ENCODE data around the gene P2RY14.
A peak's percentile ranks its signal among the peaks of the same experiment; 100 is the strongest.
"Not testable (repeated sequence)": the region's sequence is repeated elsewhere in the genome, so short reads cannot be mapped to it uniquely, and the experiment has no call there.

P2RY14 gene

DNA sequence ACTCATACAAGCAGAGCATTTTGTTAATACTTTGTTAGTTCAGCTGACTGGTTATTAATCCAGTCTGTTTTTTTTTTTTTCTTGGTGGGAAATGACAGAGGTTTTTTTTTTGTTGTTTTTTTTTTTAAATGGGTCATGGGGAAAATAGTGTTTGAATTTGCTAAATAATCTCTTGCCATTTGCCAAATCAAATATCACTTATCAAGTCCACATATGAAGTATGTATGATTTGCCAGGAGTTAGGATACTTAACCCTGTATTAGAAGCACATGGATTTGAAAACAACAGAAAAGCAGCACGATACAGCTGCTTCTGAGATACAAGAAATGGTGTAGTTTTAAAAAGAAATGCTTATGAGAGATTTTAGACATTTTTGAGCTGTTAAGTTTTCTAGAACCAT, 21.6 kb downstream of the P2RY14 start:
- DNase-seq: no peak

DNA sequence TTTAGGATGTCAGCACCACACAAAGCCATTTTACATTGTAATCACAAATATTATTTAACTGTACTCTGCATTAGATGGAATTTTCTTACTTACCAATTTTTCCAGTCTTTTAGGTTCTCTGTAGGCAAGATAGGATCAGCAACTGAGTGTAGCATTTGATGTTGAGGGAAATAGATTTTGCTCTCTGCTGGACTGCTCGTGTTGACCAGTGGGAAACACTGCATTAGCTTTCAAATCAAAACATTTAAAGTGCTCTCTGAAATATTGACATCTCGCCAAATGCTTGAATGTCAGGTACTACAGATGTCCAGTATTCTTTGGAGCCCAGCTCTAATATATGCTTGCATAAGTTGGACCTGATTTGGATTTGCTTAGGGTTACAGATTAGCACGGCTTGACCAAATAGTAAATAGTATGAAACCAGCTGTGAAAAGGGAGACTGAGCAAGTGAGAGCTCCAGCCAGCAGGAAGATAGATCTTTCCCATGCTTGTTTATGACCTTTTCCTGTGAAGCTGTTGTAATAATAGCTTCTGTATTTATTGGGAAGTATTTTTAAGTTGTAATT, 29.5 kb downstream of the P2RY14 start:
- DNase-seq: no peak

DNA sequence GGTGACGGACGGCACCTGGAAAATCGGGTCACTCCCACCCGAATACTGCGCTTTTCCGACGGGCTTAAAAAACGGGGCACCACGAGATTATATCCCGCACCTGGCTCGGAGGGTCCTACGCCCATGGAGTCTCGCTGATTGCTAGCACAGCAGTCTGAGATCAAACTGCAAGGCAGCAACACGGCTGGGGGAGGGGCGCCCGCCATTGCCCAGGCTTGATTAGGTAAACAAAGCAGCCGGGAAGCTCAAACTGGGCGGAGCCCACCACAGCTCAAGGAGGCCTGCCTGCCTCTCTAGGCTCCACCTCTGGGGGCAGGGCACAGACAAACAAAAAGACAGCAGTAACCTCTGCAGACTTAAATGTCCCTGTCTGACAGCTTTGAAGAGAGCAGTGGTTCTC, 36.3 kb downstream of the P2RY14 start:
- DNase-seq: not testable (repeated sequence)

DNA sequence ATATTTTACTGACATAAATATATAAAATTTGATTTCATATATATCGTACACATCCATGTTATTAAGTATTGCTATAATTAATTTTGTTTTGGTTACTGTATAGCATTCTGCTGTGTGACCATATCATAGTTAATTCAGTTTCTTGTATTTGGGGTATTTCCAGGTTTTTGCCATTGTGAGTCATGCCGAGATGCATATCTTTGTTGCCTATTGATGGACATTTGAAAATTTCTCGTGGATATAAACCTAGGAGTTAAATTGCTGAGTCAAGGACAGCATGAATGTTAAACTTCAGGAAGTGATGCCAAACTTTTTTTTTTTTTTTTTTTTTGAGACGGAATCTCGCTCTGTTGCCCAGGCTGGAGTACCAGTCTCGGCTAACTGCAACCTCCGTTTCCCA, 41.6 kb downstream of the P2RY14 start:
- DNase-seq: no peak

DNA sequence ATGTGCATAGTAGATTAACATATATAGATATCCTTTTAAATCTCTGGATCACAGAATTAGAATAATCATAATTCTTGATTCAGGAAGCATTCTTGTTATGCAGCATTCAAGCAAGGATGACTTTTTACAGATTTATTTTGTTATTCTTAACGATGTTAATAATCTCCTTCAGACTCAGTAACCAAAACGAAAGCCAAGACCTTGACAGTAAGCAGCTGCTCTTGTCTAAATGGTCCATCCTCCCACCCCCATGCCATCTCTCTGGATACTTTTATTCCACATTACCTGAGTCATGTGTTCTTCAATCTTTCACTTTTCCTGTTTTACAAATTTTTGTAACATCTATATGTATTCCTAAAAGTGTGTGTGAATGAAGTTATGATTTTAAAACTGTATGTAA, 42.0 kb downstream of the P2RY14 start:
- DNase-seq: no peak

DNA sequence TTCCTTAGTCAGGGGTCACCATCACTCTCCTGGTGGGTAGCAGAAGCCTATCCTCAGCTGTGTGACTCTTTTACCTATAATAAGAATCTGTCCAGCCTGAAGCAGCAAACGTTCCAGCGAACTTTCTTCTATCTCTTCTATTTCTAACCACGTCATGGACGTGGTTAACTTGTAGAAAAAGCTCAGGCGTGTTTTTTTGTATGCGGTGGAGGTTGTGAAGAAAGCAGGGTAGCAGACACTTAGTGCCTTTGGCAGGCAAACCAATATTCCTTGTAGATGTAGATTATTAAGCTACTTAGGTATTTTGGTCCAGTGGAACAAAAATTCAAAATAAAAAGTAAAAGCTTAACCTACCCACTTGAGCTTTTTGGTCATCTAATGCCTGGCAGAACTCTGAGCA, 43.5 kb downstream of the P2RY14 start:
- DNase-seq: no peak

DNA sequence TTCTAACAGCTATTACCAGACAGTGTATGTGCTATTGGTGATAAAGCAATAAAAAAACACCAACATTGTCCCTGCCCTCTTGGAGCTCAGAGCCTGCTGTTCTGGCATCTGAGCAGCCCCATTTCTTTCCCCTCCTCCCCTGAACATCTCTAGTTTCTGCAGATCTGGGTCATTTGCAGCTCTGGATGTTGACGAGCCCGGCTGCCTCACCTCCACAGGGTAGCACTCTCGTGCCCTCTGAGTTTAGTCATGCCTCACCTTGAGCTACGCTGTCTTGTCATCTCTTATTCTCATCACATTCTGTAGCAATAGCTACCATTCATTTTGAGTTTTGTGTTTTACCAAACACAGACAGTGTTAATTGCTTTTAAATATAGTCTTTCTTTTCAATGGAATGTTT, 45.4 kb downstream of the P2RY14 start:
- DNase-seq: no peak

DNA sequence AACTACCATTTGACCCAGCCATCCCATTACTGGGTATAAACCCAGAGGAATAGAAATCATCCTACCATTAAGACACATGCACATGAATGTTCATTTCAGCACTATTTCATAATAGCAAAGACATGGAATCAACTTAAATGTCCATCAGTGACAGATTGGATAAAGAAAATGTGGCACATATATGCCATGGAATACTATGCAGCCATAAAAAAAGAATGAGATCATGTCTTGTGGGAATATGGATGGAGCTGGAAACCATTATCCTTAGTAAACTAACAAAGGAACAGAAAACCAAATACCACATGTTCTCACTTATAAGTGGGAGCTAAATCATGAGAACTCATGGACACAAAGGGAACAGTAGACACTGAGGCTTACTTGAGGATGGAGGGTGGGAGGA, 45.9 kb downstream of the P2RY14 start:
- not testable (repeated sequence) for DNase-seq

DNA sequence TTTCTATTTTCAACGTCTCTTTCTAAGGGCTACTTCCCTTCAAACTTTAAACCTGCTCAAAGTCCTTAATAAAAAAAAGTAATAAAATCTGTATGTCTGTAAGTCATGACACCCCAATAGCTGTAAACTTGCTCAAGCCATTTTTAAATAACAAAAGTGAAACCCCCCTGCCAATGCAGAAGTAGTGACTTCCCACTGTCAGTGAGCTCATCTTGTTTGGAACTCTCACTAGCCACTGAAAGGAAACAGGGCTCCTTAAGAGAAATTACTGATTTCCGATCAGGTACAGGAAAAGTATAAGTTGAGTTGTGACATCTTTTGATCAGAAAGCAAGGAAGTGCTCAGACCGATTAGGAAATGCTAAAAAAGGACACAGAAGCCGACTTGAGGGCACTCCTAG, 47.7 kb downstream of the P2RY14 start:
- DNase-seq: no peak

DNA sequence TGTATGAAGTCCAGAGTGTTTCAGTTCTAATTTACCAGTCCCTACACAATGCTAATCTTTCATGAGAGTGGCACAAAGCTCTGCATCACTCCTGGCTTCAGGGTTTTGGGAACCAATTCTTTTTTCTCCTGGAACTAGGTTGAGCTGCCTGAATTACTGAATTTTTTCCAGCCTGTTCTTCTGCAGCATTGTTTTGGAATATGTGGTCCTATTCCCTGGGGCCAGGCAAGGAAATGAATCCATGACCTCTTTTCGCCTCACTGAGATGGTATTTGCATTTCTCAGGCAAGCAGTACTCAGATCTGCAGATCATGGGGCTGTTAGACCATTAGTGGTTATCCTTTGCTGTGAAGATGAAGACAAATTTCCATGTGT, 49.7 kb downstream of the P2RY14 start:
- DNase-seq: no peak

DNA sequence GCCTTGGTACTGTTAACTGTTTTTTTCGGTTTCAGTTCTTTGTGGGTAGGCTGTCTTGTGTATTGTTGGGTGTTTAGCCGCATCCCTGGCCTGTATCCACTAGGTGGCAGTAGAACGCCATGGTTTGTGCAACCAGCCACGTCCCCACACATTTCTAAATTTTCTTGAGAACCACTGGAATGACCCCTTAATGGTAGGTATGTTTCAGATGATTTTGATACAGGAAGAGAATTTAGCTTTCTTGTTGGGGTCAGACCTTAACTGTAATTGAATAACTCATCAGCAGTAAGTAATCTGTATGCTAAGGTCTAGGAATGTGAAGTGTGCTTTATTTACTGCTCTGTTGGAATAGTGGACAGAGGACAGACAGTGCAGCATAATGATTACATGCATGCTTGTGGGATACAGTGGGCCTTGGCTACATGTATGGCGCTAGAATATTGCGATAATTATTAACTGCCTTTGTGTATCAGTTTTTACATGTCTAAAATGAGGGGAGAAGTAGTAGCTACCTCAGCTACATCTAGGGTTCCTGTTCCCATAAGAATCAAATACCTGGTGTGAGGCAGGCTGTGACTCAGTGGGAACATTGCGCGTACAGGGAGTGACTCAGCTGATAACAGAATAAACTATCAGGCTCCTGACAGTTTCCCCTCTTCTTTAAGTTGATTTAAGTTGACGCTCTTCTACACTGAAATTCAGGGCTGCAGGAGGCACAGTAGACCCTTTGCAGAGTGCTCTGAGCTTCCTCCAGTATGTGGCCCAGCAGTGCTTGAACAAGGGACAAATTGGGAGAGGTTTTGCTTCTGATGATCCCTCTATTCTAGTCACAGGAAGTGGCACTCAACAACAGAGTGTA, 50.3 kb downstream of the P2RY14 start:
- peak; percentile 46 for DNase-seq

DNA sequence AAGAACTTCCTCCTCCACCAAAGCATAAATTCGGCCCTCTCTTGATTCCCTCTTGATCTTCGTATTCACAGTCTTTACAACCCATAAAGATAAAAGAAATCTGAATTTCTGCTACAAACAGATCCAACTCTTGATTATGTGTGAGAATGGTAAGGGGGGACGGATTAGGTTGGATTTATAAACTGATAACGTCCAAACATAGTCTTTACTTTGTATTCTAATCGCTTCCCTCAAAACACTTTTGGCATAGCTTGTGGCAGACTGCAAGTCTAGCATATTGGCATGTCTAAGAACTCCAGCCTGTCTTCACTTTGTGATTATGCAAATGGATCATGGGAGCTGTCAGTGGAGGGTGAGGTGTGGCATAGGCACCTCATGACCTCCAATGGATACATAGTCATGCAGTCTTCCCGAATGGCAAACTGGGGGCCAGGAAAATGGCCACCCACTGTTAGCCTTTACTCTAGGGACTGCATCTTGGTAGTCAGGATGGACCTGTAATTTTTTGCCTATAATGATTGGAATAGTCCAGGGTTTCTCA, 51.0 kb downstream of the P2RY14 start:
- DNase-seq: no peak

DNA sequence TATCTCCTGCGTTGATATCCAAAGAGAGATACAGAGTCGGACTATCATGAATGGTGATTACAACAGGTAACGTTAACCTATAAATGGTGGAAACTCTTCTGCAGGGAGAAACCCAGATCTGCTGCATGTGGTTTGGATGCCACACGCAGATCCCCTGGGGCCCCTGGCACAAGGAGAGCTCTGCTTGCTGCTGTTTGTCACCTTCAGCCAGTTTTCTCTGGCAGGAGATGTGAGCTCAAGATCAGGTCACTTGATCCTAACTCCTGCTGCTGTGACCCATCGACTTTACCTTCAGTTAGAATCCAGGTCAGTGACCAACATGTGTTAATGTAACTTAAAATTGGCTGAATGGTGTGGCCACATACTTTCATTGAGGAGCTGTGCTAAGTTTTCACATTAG, 51.5 kb downstream of the P2RY14 start:
- DNase-seq: no peak

DNA sequence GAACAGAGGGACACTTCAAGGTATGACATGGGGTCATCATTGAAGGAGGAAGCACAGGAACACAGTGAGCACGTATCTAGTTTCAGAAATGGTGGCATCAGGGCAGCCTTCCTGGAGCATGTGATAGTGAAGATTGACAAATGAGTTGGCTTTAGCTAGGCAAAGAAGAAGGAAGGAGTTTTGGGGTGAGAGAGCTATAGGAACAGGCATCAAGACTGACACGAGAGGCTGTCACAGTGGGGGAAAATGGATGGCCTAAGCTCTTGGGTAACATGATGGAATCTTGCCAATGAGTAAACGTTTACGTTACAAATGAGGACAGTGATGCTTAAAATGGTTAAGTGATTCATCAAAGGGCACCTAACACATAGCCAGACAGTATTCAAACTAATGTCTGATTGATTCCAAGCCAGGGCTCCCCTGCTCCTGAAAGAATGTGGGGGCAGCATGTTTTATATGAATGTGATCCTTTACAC, 52.2 kb downstream of the P2RY14 start:
- DNase-seq: no peak

DNA sequence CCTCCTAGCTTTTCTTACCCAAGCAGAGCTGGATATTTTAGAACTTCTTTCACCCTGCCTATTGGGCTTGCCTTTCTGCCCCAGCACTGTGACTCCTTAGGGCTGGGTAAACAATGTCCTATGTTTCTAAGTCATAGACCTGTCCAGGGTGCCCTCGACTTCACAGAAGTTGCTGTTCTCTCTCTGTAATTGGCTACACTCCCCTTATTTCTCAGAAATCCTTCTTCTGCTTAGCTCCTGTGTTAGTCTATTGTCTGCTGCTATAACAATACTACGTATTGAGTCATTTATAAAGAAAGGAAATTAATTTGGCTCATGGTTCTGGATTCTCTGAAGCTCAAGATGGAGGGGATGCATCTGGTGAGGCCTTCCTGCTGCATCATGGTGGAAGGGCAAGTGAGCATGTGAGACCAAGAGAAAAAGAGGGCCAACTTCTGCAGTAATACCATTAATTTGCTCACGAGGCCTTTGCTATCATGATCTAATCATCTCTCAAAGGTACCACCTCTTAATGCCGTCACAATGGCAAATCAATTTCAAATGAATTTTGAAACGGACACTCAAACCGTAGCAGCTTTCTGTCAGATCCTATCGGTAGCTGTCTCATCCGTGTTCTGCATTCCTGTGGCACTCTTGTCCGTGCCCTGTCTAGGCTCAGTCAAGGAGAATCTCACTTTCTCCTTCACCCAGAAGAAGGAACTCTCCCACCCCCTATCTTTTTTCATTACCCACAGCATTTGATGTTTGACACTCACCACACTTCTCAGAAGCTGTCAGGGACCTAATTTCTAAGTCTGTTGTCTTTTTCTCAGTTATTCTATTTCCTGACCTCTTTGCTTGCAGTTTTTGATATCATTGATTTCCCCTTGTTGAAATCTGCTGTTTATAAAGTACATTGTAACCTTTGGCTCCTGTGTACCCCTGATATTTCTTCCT, 53.0 kb downstream of the P2RY14 start:
- DNase-seq: no peak

DNA sequence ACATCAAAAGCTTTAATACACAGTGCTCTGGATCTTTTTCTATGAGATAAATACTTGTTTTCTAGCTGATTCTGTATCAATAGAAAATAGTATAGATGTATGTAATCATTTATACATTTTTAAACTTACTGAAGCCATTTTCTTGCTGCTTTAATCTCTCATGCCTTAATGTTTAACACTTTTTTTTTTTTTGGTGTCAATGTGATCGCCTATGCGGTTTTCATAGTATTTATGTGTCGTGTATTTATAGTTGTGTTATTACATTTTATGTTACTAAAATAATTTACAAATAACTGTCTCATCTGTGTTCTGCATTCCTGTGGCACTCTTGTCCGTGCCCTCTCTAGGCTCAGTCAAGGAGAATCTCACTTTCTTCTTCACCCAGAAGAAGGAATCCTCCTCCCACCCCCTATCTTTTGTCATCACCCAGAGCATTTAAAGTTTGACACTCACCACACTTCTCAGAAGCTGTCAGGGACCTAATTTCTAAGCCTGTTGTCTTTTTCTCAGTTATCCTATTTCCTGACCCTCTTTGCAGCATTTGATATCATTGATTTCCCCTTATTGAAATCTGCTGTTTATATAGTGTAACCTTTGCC, 54.0 kb downstream of the P2RY14 start:
- no peak for DNase-seq

DNA sequence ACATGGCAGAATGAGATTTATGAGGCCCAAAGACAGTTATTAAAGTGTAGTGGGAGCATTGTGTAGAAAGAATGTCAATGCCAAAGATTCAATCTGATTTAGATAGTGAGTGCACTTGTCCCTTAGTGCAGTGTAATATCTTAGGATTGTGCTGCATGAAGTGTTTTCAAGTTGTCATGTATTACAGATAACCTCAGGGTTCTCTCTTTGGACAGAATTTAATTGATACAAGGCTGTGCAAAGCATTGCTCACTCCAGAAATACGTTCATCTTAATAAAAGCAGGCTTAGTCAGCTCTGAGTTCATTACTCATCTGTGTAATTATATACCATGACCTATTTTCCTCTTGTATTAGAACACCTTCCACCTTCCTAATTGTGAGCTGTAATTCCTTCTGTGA, 59.3 kb downstream of the P2RY14 start:
- DNase-seq: no peak

DNA sequence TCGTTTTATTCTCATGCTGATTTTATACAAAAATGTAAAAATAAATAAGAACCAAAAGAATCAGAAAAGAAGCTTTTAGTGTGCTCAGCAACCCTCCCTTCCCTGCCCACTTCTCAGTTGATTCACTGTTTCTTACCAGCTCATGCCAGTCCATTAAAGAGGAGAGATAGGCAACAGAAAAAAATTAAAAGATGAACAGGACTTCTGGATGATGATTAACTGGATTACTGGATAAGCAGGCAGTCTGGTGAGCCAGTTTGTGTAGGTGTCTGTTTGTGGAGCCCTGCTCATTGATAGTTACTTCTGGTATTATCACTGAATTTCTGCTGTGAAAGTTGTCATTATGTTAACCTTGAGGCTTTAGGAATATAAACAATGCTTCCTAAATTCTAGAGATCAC, 60.2 kb downstream of the P2RY14 start:
- no peak for DNase-seq

DNA sequence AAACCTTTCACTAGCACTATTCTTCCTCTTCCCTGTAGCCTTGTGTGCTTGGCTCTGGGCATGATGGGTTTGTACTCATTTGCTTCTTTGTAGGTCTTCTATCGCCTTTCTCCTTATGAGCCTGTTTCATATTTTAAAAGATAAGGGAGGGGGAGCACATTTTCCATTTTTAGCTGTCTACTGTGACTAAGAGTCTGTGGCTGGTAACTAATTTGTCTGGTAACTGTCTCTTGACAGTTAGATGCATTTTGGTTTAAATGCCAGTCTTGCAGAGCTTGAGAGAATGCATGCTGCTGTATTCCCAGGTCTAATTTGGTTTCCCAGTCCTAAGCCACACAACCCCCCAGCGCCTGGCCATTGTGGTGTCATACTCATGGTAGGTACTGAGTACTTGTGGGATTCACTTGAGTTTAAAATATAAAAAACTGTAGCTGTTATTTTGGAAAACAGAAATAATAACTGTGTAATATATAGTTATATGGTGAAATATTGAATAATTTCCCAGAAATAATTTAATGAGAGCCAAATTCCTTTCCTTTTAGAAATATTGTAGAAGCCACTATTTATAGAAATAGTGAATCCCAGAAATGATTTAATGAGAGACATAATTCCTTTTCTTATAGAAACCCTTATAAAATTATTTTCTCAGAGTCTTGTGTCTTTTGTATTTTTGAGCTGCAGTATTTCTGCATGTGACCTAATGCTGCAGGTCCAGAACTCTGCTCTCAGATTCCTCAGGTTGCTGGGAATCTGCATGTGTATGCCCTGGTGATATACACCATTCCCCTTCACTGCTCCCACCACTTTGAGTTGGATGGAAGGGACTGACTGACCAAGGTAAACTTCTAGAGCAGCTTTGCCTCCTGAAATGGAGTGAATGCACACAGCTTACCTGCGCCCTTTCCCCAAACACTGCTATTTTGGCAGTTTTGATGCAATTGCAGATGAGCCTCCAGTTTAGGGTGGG, 61.4 kb downstream of the P2RY14 start:
- DNase-seq: no peak

DNA sequence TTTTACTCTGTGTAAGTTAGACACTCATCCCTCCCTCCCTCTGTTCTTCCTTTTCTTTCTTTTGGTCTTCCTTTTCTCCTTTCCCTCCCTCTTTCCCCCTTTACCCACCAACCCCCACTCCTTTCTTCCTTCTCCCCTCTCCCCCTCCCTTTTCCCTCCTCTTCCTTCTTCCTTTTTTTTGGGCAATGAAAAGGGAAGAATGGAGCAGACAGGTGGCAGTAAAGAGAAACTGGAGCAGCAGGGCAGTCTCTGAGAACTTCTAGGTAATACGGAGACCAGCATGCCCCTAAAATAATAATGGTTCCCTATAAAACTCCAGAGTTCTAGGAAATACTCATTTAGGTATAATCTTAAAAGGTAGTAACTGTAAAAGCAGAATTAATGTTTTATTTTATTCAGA, 63.9 kb downstream of the P2RY14 start:
- no peak for DNase-seq

DNA sequence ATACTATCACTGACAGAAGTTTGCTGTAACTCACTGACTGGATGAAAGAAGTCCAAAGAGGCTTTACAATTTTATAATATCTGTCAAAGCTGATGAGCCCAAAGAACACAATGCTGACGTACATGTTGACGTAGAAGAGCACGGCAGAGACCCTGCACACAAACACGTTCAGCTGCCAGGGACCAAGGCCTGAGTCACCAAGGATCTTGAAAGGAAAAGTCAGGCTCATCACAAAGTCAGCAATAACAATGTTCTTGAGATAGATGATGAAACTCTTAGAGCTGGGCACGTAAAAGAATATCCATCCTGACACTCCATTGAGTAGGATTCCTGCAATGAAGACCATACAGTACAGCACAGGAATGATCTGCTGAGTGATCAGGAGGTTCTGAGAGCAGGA, 64.5 kb downstream of the P2RY14 start:
- no peak for DNase-seq

DNA sequence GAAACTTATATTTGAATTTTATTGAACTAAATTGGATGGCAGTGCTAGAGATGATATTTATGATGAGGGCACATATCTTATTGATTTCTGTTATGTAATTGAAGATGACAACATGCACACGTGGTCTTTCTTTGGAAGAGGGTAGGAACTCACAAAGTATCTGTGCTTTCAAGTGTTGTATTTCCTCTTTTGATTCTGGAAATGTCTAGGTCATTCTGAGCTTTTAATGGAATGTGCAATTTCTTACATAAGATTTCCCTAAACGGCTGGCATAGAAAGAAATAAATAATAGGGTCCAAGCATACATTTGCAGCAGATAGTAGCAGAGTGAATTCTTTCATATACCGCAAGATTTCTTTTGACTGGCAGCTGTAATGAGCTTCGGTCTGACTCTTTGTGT, 65.2 kb downstream of the P2RY14 start:
- DNase-seq: no peak
